VCaP (cell line): Measurements from ENCODE around the gene SLC2A13.

Experiments
- H3K27ac ChIP-seq: fragments of 450-650 bp; 2 replicates; pipeline ENCODE4 v1.5.1; 2017
- CTCF ChIP-seq: fragments of 450-650 bp; conservative IDR thresholded peaks from 2 replicates; pipeline ENCODE4 v1.5.1; 2017; ENCODE audit warnings: mild to moderate bottlenecking, moderate library complexity

Gene SLC2A13

GRCh38 chr12:39906237-39906636 is 199.6 kb downstream of the SLC2A13 start:
- TF ChIP-seq CTCF, result no peak
- H3K27ac ChIP-seq, result peak overlapping the region; percentile 61

- H3K27ac ChIP-seq, result peak overlapping the region; percentile 61
- no peak for TF ChIP-seq CTCF
Observed at GRCh38 chr12:39905152-39905551, 200.7 kb downstream of the SLC2A13 start.

- H3K27ac ChIP-seq, result no peak overlapping the region
- TF ChIP-seq CTCF, result no peak
Observed at GRCh38 chr12:39902821-39903220, 203.1 kb downstream of the SLC2A13 start.

- H3K27ac ChIP-seq, result no peak overlapping the region
- no peak for TF ChIP-seq CTCF
Observed at GRCh38 chr12:39897315-39897714, 208.6 kb downstream of the SLC2A13 start.

- peak overlapping the region; percentile 84; the same call in 1 of the 2 replicates for H3K27ac ChIP-seq
Observed at GRCh38 chr12:39893388-39893787, 212.5 kb downstream of the SLC2A13 start.

- no peak for TF ChIP-seq CTCF
- H3K27ac ChIP-seq, result peak overlapping the region; percentile 84
Observed at GRCh38 chr12:39892146-39892545, 213.7 kb downstream of the SLC2A13 start.

GRCh38 chr12:39887856-39888255 is 218.0 kb downstream of the SLC2A13 start:
- no peak for TF ChIP-seq CTCF
- H3K27ac ChIP-seq, result no peak overlapping the region; the same call in 1 of the 2 replicates

- H3K27ac ChIP-seq, result no peak overlapping the region
- TF ChIP-seq CTCF, result no peak
Observed at GRCh38 chr12:39886106-39886505, 219.8 kb downstream of the SLC2A13 start.
